A673 (cell line): ENCODE results near the gene KCNK16.

Experiments used
- CTCF ChIP-seq: fragments of 300-800, 200-600 bp; sonication (generic); conservative IDR thresholded peaks from 2 replicates; pipeline ENCODE4 v1.5.1; 2017; ENCODE audit warnings: low read depth, mild to moderate bottlenecking, antibody characterized with exemption, low read length, moderate library complexity, mixed read lengths
- EZH2 ChIP-seq: fragments of 200-600 bp; sonication (generic); IDR thresholded peaks from 2 replicates; pipeline ENCODE4 v1.6.1; 2017; ENCODE audit warnings: borderline replicate concordance, low read depth, mild to moderate bottlenecking, mixed read lengths, antibody characterized with exemption, low read length; ENCODE audit not compliant: poor library complexity, severe bottlenecking

DNA sequence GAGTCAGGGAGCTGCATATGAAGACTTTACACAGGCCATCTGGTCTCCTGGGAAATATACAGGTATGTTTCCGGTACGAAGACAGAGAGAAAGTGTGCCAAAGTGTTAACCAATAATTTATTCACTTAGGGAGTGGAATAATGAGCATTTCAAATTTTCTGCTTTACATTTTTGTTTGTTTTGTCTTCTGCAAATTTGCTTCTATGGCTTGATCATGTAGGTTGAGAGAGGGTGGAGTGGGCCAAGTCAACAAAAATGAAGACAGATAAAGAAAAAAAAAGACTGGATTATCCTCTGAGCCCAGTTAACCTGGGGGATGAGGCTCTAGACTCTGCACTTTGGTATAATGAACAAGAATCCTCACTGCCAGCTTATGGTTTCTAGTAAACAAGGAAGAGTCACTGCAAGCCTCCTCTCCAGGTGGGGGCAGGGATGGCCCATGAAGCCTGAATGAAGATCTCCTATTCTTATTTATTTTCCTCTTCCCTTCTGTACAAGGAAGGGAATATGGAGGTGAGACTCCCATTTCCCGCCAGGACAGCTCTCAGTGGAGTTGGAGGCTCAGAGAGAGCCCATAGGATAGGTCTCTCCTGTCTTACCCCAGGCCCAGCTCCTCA lies 46.0 kb downstream of the KCNK16 start:
- TF ChIP-seq CTCF (no peak), EZH2 (no peak)
